GM19397 (cell line): ENCODE results near the gene PYGB.
"Not testable (repeated sequence)": the region's sequence is repeated elsewhere in the genome, so short reads cannot be mapped to it uniquely, and the experiment has no call there.

Experiments used
- ATAC-seq: cut with Tn5 transposase; IDR thresholded peaks from one replicate; pipeline ENCODE4 v1.9.1; 2021; ENCODE audit warnings: mild to moderate bottlenecking, moderate library complexity; ENCODE audit not compliant: unreplicated experiment

Gene PYGB

DNA sequence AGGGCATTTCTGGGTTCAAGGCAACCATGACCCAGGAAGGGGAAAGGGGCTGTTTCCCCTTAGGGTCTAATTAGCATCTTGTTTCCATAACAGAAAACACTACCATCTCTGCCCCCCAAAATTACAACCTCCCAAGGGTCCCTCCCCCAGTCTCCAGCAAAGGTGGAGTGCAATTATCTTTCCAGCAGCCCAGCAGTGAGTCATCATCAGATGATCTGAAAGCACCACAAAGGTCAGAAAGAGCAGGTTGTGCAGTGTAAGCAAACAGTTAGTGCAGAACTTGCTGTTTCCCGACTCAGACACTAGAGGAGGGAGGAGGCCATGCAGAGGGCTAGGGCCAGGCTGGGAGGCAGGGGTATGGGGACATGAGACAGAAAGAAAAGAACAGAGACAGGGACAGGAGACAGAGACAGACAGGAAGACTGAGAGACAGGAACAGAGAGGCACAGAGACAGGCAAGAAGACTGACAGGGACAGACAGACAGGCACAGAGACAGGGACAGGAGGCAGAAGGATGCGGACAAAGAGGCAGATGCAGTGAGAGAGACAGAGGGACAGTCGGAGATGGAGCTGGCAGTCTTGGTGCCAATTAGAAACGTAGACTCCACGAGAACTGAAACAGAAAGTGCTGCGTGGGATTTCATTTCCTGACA is 62.5 kb downstream of the PYGB start:
- ATAC-seq: peak; percentile 89

DNA sequence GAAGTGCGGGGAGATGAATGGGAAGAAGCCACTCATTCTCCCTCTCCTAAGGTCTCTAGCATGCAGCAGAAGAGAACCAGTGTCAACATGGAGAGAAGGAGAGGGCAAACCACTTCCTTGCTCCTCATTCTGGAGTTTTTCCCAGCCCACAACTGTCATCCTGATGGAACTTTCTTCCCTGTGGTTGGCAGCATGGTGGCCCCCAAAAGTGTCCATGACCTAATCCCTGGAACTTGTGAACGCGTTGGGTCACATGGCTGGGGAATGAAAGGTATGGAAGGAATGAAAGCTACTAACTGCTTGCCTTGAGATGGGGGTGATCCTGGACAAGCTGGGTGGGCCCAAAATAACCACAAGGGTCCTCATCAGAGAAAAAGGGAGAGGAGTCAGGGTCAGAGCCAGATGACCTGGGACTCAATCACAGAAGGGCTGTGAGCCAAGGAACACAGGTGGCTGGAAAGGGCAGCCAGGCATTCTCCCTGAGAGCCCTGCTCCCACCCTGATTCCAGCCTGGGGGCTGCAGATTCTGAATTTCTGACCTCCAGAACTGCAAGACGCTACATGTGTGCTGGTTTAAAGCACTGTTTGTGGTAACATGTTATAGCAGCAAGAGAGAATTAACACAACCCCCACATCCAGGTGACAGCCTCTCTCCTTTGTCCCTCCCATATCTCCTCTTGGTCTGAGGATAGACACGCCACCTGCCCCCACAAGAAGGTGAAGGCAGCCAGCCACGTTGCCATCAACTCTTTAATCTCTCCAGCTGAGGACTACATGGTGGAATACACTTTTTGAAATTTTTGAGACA is 63.2 kb downstream of the PYGB start:
- ATAC-seq: no peak

DNA sequence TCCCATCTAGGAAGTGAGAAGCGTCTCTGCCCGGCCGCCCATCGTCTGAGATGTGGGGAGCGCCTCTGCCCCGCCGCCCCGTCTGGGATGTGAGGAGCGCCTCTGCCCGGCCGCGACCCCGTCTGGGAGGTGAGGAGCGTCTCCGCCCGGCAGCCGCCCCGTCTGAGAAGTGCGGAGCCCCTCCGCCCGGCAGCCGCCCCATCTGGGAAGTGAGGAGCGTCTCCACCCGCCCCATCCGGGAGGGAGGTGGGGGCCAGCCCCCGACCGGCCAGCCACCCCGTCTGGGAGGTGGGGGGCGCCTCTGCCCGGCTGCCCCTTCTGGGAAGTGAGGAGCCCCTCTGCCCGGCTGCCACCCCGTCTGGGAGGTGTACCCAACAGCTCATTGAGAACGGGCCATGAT is 64.8 kb downstream of the PYGB start:
- not testable (repeated sequence) for ATAC-seq

DNA sequence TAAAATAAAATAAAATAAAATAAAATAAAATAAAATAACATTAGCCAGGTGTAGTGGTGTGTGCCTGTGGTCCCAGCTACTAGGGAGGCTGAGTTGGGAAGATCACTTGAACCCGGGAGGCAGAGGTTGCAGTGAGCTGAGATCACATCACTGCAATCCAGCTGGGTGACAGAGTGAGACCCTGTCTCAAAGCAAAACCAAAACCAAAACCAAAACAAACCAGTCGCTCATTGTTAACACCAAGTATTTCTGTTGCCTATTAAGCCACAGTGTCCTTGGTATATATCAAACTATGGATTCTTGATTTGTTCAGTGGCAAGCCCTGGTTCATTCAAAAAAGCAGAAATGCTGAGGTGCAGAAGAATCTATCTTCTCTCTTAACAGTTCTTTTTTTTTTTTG is 65.7 kb downstream of the PYGB start:
- no peak for ATAC-seq

DNA sequence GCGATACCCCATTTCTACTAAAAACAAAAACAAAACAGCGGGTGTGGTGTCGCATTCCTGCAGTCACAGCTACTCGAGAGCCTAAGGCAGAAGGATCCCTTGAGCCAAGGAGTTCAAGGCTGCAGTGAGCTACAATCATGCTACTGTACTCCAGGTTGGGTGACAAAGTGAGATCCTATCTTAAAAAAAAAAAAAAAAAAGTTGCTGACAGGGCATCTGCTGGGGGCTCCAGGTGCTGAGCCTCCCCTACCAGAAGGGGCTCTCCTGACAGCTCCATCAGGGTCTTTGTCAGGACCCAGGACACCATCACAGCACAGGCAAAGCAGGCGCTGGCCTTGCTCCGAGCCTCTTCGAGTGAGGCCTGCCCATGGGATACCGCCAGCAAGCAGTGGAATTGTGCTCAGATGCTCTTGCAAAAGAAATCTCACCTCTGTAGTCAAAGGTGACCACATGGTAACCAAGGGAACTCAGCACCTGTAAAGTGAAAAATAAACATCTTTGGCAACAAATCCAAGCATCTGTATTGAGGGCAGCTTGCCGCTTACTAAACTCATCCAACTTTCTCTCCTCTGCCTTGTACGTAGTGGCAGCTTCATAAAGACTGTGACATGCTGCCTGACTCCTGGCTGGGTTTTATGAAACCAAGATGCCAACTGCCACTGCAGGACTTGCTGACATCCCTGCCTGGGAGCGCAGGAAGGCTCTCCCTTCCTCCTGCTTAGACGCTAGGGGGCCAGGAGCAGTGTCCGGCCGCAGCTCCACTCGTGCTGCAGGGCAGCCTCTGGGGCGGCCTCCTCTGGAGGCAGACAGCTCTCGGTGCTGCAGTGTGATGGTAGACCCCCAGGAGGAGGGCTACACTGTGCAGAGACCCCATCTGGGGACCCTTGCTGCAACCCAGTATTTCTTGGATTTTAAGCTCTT is 66.9 kb downstream of the PYGB start:
- ATAC-seq: no peak

DNA sequence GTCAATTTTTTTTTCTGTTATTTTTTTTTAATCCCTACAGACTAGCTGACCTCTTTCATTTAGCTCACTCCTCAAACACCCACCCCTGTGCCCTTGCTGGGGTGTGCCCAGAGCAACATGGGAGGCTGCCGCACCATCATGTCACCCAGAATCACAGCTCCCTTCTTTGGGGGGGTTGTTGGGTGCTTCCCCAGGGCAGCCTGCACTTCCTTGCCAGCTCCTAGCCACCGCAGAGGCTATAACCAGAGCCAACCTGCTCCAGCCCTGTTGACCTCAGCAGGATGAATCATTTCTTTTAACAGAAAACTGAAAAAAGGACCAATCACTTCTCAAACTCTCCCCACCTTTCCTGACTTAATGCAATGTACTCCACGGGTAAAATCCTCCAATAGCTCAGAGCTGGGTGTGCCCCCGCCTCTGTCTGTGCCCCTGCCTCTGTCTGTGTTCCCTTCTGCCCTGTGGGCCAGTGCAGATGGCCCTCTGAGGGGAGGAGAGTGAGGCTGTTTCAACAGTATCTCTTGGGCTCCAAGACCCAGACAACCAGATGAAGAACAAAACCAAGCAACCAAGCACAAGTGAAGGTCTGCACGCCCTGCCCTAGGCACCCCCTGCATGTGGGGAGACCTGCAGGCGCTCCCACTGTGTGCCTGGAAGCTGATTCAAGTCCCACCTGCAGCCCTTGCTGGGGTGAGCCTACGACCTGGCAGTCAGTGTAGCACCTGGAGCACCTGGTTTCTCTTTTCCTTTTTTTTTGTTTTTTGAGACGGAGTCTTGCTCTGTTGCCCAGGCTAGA is 67.7 kb downstream of the PYGB start:
- ATAC-seq: no peak

DNA sequence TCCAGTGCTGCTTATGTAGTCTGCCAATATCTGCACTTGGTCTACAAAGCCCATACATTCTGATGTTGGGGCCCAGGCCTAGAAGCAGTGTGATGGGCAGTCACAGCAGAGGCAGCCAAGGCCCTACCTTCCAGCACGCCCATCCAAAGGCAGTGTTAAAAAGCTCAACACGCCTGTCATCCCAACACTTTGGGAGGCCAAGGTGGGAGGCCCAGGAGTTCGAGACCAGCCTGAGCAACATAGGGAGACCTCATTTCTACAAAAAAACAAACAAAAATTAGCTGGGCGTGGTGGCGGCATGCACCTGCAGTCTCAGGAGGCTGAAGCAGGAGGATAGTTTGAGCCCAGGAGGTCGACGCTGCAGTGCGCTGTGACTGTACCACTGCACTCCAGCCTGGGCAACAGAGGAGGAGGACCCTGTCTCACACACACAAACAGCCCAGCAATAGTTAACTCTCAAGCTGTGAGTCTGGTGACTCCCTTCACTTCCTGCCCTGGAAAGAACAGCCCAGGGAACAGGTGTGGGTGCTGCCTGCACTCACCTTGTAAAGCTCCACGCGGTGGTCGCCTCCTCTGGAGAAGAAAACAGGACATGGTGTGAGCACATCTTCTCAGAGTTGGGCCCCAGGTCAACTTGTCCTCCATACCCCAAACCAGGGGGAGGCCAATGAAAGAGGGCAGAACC is 68.8 kb downstream of the PYGB start:
- ATAC-seq: no peak

DNA sequence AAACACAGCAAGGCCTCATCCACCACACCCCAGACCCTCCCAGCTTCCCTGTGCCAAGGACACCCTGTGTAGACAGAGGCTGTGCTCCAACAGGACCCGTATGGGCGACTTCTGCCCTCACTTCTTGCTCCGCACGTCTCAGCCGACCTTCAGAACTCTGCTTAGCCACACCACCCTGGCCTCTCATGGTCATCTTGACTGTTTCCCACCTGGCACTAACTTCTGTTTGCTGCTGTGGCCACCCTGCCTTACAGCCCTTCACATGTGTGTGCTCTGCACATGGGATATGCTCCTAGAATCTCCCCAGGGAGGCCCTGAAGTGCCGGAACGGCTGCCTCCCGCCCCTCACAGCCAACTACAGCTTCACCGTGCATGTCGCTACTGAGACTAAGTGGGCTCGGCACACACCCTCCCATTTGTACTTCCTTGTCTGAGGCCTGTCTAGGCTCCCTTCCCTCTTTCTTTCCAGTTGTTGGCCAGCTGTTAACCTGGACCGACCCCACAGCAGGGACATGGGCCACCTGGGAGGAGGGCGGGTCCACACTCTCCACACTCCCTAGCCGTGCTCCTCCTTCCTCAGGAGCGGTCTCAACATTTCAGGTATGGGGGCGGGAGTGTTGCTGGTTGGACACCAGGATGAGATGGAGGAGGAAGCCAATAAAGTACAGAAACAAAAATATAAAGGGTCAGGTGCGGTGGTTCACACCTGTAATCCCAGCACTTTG is 69.6 kb downstream of the PYGB start:
- no peak for ATAC-seq

DNA sequence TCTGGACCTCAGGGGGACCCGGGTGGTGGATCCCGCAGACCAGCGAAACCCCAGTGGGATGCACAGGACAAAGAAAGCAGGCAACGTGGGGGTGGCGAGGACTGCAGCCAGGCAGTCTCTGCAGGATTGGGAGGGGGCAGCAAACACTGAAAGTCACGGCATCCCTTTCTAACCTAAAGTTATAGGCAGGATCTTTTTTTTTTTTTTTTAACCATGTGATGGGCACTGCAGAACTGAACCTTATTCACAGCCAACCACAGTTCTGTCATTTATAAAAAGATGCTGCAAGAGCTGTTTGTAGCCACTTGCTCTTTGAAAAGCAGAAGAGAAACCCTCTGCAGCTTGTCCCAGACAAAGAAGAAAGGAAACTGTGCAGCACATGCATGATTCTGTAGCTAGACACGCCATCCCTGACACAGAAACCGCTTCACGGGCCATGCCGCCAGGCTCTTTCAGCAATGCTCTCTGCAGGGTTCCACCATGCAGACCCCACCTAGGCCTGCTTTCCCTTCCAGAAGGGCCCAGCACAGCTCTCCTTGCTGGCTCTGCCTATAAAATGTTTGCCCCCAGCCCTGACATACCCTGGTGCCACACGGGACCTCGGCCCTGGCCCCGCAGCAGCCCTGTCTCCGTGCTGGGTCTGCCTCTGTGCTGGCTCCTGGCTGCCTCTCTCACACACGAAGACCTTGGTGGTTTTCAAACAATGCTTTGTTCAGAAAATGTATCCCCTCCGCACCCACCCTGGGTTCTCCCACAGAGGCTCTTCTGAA is 70.8 kb downstream of the PYGB start:
- peak; percentile 91 for ATAC-seq

DNA sequence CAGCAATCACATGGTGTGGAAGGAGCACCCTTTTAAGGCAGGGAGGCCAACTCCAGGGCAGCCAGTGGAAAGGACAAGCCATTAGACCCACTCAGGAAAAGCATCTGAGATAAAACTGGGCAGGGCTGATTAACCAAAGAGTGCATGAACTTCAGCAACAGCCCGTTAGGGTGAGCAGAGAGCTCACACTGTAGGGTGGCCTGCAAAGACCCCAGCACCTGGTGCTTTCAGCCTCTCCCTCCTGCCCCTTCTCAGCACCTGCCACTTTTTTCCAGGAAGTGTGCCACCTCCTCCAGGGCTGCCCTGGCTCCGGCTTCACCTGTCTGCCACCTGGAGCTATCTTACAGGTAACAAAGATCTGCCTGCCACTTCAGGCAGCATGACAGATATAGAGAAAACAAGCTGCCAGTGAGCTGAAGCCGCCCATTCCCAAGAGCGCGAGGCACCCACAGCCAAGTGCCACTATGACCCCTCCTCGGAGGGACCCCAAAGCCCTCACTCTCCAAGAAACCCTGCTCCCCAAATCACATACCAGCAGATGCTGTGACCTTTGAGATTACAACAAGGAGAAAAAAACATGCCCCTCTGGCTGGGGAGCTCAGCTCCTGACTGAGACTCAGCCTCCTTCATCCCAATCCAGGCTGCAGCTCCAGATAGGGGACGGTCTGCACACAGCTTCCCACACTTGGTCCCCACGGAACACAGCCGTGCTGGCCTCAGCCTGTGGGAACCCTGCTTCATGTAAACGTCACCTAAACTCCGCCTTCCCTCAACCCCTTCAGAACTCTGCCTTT is 71.6 kb downstream of the PYGB start:
- ATAC-seq: no peak

DNA sequence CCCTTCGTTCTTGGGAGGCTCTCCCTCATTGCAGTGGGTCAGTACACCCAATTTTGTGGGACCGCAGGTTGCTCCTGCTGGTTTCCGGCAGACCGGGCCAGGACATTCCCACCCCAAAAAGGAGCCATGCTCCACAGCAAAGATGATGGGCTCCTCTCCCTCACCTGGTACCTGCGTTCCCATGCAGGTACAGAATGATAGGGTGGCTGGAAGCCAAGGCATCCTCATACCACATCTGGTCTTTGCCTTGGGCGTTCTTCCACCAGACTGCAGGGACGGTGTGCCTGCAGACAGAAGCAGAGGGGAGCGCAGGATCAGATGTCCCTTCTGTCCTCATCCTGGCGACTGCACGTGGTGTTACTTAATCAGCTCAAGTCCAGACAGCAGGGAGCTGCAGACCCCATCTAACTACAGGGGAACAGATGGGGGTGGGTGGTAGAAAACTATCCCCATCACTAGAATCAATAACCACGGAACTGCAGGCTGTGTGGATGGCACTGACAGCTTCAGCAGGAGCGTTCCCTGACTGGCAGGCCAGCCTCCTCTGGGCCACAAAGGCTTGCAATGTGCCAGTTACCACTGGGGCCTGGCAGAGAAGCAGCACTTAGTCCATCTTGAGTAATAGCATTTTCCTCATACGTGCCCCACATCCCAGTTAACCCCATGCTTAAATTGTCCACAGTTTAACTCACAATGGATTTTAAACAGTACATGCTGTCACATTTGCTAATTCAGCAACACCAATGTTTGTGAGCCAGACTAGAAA is 72.3 kb downstream of the PYGB start:
- ATAC-seq: no peak

DNA sequence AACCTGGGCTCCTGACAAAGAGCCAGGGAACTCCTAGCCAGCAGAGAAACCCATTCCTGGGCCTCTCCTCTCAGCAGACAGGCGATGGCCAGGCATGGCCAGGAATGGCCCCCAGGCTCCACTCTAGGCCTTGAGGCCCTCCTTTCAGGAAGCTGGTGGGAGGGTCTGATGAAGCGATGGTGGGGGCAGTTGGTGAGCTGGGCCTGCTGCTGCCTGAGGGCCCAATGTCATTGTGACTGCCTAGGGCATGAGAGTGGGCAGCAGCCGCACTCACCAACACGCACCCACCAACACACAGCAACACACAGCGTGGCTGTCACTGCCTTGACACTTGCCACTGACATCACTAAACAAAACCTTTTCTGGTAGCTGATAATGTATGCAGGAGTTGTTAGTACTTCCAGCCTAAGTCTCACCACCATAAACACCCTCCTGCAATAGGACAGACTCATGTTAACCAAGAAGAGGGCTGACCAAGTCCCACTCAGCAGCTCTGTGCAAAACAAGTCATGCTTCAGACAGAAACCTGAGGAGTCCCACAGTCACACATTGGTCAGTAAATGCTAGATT is 73.5 kb downstream of the PYGB start:
- ATAC-seq: no peak

DNA sequence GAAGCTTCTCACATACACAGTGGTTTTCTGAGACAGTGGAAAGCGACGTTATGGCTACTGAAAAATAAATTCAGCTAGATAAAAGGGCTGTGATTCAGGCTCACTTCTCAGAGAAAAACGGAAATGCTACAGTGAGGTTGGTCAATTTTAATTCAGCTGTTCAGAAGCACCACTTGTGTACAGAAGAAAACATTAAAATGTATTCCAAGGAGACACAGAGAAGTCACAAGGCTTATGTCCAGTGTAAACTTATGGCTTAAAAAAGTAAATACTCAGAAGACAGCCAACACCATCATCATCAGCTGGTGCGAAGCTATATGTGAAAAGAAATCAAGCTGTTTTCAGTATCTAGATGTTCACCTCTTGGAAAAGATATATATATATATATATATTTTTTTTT is 74.1 kb downstream of the PYGB start:
- ATAC-seq: no peak

DNA sequence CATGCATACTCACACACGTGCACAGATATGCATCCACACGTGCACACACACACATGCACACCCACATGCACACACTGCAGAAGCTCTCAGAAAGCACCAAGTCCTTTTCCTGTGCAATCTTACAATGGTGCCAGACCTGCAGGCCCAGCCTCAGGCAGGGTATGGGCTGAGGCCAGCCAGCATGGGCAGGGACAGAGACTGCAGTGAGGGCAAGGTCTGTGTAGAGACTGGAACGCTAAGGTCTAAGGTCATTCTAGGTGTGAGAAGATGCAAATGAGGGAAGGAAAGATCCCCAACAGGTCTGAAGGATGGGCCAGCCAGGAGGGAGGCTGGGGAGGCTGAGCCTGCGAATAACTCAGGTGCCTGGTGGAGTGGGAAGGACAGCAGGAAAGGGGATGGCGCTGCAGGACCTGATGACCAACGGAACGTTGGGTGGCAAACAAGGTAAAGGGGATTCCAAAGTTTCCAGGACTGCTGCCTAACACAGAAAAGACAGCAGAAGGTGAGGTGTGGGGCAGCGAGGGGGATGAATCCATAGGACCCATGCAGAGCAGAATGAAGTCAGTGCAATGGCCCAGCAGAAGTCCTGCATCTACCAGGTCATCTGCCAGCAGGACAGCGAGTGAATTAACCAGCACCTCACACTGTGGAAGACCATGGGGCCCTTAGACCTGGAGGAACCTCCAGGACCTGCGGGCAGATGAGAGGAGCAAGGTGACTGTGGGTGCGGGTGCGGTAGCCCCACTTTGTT is 75.8 kb downstream of the PYGB start:
- ATAC-seq: no peak

DNA sequence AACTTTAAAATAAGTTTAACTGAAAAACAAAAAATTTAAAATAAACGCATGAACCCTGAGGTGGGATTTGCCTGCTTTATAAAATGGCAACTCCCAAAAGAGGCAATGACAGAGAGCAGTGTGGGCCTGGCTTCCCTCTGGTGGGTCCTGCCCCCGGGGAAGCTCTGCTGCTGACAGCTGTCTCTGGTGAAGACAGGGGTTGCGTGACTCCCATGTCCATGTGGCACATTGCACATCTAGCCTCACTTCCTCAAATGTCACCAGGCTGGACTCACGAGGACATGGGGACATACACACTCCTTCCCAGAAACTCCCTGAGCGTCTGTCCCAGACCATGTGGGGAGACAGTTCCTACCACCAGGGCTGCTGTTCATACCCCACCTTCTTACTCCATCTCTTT is 76.5 kb downstream of the PYGB start:
- no peak for ATAC-seq

DNA sequence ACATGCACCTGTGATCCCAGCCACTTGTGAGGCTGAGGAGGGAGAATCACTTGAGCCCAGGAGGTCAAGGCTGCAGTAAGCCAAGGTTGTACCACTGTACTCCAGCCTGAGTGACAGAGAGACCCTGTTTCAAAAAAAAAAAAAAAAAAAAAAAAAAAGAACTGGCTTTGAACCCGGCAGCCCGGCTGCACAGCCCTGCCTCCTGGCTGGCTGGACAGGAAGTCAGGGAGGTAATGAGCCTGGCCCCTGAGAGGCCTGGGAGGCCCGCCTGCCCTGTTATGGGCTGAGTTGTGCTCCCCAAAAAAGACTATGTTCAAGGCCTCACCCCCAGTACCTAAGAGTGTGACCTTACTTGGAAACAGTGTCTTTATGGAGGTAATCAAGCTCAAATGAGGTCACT is 77.2 kb downstream of the PYGB start:
- ATAC-seq: no peak
